ENCODE results near the gene DCLK2.
"Not testable (repeated sequence)": the region's sequence is repeated elsewhere in the genome, so short reads cannot be mapped to it uniquely, and the experiment has no call there.

The DCLK2 gene

DNA sequence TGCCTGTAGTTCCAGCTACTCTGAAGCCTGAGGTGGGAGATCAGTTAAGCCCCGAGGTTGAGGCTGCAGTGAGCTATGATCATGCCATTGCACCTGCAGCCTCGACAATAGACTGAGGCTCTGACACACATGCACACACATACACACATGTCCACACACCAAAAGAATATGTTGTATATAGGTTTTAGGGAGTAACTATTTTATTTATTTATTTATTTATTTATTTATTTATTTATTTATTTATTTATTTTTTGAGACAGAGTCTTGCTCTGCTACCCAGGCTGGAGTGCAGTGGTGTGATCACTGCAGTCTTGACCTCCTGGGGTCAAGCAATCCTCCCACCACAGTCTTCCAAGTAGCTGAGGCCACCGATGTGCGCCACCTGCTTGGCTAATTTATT is 78.3 kb downstream of the DCLK2 start:
- DNase-seq: no peak

DNA sequence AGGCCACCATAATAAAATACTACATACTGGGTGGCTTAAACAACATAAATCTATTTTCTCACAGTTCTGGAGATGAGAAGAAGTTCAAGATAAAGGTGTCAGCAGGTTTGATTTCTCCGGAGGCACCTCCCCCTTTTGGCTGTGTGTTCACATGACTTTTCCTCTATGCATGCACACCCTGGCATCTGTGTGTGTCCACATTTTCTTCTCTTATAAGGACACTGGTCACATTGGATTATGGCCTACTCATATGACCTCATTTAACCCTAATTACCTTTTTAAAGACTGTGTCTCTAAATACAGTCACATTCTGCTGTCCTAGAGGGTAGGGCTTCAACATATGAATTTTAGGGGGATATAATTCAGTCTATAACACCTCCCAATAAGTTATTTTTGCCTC is 79.8 kb downstream of the DCLK2 start:
- no peak for DNase-seq

- DNase-seq: no peak
Observed at GRCh38 chr4:150160473-150160872, 82.2 kb downstream of the DCLK2 start.

DNA sequence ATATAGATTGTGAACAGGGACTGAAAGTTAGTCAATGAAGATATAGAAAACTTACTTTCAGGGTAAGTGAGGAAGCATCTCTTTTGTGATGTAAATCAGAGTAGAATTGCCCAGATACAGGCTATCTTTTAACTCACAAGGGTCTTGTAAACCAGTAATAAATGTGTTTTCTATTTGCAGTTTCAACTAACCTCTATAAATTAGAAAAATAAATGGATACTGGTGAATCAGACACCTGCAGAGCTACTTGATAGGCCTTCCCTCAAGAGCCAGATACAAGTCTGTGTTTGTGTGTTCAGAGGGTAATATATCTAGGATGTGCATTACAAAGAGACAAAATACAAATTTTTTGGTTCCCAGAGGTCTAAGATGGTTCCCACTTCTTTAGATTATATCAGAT is 82.9 kb downstream of the DCLK2 start:
- DNase-seq: no peak

GRCh38 chr4:150162020-150162419 is 83.8 kb downstream of the DCLK2 start:
- DNase-seq: not testable (repeated sequence)

GRCh38 chr4:150164055-150164454 is 85.8 kb downstream of the DCLK2 start:
- DNase-seq: no peak

GRCh38 chr4:150164956-150165629 is 86.8 kb downstream of the DCLK2 start:
- no peak for DNase-seq

- DNase-seq: no peak
Observed at GRCh38 chr4:150167054-150167453, 88.8 kb downstream of the DCLK2 start.

DNA sequence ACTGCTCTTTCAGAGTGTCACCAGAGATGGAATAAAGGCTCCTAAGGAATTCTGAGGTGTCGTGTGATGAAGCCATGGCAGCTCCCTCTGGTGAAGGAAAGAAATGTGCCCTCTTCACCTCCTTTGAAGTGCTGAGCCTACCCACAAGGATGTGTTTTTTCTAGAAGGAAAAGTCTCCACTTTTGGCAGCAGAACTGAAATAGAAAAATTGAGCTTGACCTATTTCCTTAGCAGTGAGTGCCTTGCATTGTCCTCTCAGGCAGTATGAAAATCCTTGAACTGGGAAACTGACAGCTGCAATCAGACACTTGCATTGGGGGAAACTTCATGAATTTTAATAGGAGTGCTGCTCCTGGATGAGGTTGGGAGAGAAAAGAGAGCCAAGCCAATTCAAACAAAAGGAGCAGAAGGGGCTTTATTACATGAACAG is 95.2 kb downstream of the DCLK2 start:
- DNase-seq: no peak

DNA sequence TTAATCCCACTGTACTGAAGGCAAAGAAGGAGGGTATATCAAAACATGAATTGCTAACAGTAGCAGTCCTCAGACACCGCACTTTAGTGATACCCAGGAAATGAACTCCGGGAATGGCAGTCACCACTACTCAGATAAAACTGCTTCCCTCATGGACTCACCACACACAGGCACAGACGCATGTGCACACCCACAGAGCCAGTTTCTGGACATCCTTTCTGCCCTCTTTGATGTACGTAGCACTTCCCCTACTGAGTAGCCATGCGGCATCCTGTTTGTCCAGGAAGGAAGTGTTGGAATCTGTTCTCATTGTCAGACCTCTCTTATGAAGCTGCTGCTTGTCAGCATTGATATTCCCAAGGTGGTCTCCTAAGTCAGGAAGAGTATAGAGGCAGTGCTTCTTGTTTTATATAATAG is 95.7 kb downstream of the DCLK2 start:
- DNase-seq: no peak

- no peak for DNase-seq
Observed at GRCh38 chr4:150176547-150176946, 98.3 kb downstream of the DCLK2 start.

- DNase-seq: no peak
Observed at GRCh38 chr4:150178161-150178560, 99.9 kb downstream of the DCLK2 start.

GRCh38 chr4:150181536-150181935 is 103.3 kb downstream of the DCLK2 start:
- no peak for DNase-seq

DNA sequence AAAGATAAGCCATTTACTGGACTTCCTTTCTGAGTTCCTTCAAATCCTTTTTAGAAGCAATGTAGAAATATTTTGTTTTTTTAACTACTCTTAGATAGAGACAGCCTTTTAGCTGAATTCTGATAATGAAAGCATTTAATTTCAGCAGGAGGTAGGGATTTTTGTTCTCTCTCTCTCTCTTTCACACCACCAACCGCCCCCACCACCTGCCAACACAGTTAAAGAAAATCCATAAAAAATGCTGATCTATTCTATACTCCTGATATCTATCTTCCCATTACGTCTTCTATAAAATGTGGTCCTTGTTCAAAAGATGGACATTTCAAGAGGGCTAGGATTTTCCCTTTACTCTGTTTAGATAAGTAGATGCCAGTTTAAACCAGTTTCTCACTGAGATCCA is 104.5 kb downstream of the DCLK2 start:
- DNase-seq: no peak

- DNase-seq: not testable (repeated sequence)
Observed at GRCh38 chr4:150185033-150185432, 106.8 kb downstream of the DCLK2 start.

GRCh38 chr4:150192986-150193385 is 114.7 kb downstream of the DCLK2 start:
- DNase-seq: no peak

DNA sequence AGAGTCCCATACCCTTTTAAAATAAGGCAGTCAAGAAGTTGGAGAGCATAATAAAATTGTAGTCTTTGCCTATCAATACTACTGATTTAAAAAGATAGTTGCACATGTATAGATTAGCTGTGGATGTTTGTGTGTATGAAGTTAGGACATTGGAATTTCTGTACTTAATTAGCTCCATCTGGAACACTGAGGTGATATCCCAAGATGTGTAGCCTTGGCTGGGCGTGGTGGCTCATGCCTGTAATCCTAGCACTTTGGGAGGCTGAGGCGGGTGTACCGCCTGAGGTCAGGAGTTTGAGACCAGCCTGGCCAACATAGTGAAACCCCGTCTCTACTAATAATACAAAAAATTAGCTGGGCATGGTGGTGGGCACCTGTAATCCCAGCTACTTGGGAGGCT is 119.0 kb downstream of the DCLK2 start:
- DNase-seq: not testable (repeated sequence)

- DNase-seq: no peak
Observed at GRCh38 chr4:150199056-150199455, 120.8 kb downstream of the DCLK2 start.

- DNase-seq: no peak
Observed at GRCh38 chr4:150205016-150205415, 126.8 kb downstream of the DCLK2 start.

DNA sequence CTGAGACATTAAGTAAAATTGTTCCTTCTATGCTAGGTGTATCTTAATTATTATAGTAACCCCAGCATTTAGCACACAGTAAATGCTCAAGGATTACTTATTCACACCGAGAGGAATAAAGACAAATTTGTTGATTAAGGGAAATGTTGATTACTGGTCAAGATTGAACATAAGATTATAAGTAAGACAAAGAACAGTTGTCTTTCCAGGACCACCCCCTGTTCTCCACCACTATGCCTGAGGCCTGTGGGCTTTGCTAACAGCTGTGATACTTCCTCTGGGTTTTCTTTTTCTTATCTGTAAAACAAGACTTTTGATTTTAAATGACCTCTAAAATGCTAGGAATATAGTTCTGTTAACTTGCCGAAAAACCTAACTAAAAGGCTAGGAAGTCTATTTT is 128.0 kb downstream of the DCLK2 start:
- DNase-seq: no peak

- DNase-seq: no peak
Observed at GRCh38 chr4:150206954-150207353, 128.7 kb downstream of the DCLK2 start.

DNA sequence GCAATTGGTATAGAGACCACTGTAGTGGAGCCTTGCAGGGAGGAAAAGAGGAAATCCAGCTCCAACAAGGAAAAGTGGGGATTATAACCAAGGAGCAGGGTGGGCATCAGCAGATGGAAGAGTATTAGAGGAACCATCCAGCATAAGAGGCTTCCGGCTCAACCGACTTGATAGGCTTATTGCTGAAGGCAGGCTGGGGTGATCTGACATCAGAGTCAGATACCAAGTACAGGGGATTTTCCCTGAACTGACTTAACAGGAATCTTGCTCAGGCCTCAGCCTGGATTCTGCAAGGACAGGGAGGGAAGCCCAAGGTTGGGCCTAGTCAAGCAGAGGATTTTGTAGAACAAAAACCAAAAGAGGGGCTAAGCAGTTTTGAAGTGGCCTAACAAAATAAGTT is 129.6 kb downstream of the DCLK2 start:
- no peak for DNase-seq

DNA sequence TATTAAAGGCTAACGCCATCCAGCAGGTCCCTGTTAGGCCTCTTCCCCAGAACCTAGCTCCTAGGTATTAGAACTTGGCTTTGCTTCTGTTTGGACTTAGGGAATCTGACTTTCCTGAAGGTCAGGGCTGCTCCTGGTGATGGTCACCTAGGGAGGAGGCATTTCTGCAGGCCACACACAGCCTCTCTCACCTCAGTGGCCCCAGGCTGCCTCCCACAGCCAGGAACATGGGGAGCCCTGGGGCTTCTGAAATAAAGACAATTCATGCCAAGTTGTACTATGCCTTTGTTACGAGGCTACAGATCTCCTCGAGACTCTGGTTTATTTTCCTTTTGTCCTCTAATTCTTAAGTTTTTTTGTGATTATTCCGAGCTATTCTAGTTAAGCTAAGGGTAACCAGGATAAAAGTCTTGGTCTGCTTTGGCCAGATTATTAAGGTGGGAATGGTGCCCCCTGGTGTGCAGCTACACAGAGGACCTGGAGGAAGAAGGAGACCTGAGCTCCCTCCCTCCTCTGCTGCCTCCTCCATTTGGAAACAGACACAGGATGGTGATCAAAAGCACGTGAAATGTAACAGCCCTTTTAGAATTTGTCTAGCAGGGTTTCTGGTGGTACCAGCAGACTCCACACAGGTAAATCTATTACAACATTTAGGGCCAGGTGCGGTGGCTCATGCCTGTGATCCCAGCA is 131.0 kb downstream of the DCLK2 start:
- peak; percentile 38 for DNase-seq

- no peak for DNase-seq
Observed at GRCh38 chr4:150211016-150211415, 132.8 kb downstream of the DCLK2 start.

Data from HCEC 1CT (cell line).